ENCODE measurements around the gene MYO9B. TPM values are rescaled to one million over a fixed set of nuclear protein-coding genes. Genes with fewer than 3 reads are reported as not detected.

The MYO9B gene
- total and polyA plus RNA-seq, 9 of the 15 experiments (the other 6 are each of a cell fraction or from before 2014, with no cell fraction given) = 2.4 to 77.6 (median 23.0) TPM

DNA sequence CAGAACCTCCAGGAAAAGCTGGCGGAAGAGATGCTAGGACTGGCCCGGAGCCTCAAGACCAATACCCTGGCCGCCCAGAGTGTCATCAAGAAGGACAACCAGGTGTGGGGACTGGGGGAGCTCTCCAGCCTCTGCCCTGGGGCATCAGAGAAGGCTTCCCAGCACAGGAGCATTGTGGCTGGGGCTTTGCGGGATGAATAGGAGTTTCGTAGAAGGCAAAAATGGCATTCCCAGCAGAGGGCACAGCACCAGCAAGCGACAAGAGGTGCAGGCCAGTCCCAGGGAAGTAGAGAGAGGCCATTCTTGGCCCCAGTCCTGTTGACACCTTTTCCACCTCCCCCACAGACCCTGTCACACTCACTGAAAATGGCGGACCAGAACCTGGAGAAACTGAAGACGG, 143.7 kb downstream of the MYO9B start:
- in situ Hi-C loops (cut with MboI) = no loop called here
- Histone ChIP-seq H3K4me1 (replicated peaks in 1 of 2; ENCODE audit: control insufficient read depth in 2 of 2, insufficient read depth in 2 of 2, low read length in 2 of 2) (peaks cover 13 to 31% of the 10 kb centered on the region in 2 experiments), H3K4me3 (no peak overlapping the region), H3K9me3 (replicated peaks; ENCODE audit: control insufficient read depth, insufficient read depth, low read depth, low read length) (no peaks in the 10 kb centered on the region), H4K20me1 (replicated peaks; ENCODE audit: control insufficient read depth, insufficient read depth, low read length) (no peaks in the 10 kb centered on the region), H3K27me3 (ENCODE audit: control insufficient read depth in 2 of 2, insufficient read depth in 2 of 2, low read length in 2 of 2) (no peaks in the 10 kb centered on the region), H3K9me1 (ENCODE audit: control insufficient read depth, insufficient read depth, low read length) (peaks cover 3% of the 10 kb centered on the region), H3K36me3 (ENCODE audit: control insufficient read depth, insufficient read depth, low read length) (peaks cover 24% of the 10 kb centered on the region; the same call in 2 of the 3 replicates), H2AFZ (ENCODE audit: low read depth, low read length) (no peak overlapping the region), H3K79me2 (ENCODE audit: control insufficient read depth, insufficient read depth, low read length) (peaks cover 9% of the 10 kb centered on the region), H3K9ac (ENCODE audit: insufficient read depth in 1 of 2, low read depth in 2 of 2, low read length in 2 of 2) (no peak overlapping the region), H3K27ac (ENCODE audit: extremely low read depth, low read depth, low read length) (peak overlapping the region; percentile 84; the same call in 2 of the 3 replicates), H3K4me2 (ENCODE audit: insufficient read depth, low read length) (no peak overlapping the region)
- DNase-seq (ENCODE audit: extremely low read depth in 1 of 4, low spot score in 3 of 4) (no peak), ATAC-seq (no peak), FAIRE-seq (no peak)
- 87% methylated on average over 8 of the region's 8 CpGs for whole genome bisulfite sequencing (ENCODE audit: insufficient coverage, low coverage, missing lambda C conversion rate)
- BruUV-seq (replicated peaks) = TSS peak; percentile 13
- TF ChIP-seq SREBF1 (IDR thresholded peaks at IDR 0.05; ENCODE audit: borderline replicate concordance, low read depth, low read length) (no peak), YY1 (IDR thresholded peaks at IDR 0.05; ENCODE audit: borderline replicate concordance in 1 of 3, control insufficient read depth in 1 of 3, extremely low read depth in 1 of 3, insufficient read depth in 3 of 3, insufficient read length in 1 of 3, insufficient replicate concordance in 2 of 3, low read depth in 1 of 3, low read length in 2 of 3) (peak in 1 of 3 experiments; percentile 13)
- POLR2A ChIA-PET = interaction anchor here (0.8 kb wide), 1 partner anchor 8 kb away, joined by 3 read pairs; no protein-coding TSS in a partner anchor
- CTCF ChIA-PET (ENCODE audit: low intra/inter-chr PET ratio) = no interaction called here
- intact Hi-C loops (cut with micrococcal nuclease) = no loop called here

DNA sequence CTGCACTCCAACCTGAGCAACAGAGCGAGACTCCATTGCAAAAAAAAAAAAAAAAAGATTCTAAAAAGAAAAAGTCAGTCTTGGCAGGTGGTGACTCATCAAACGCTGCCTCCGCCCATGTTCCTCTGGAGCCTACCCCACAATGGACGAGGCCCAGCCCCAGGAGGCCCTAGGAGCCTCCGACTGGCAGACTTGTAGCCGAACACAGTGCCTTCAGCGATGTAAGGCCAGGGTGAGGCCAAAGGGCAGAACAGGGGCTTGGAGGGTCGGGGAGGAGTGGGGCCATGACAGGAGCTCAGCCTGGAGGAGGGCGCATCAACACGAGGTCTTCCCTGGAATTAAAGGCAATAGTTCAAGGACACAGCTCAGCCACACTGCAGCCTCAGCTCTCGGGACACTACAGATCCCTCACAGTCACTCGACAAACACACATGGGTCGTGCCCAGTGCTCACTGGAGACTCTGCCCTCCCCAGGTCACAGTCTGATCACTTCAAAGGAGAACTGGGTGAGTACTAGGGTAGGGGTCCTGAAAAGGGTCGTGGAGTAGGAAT, 144.7 kb downstream of the MYO9B start:
- intact Hi-C loops (cut with micrococcal nuclease) = no loop called here
- in situ Hi-C loops (cut with MboI) = no loop called here
- no peak overlapping the region for H3K4me3 ChIP-seq
- TF ChIP-seq NFE2 (IDR thresholded peaks at IDR 0.05; ENCODE audit: low read depth) (peak; percentile 65; the same call in 1 of the 2 replicates), YY1 (IDR thresholded peaks at IDR 0.05; ENCODE audit: borderline replicate concordance in 1 of 3, control insufficient read depth in 1 of 3, extremely low read depth in 1 of 3, insufficient read depth in 3 of 3, insufficient read length in 1 of 3, insufficient replicate concordance in 2 of 3, low read depth in 1 of 3, low read length in 2 of 3) (peak in 2 of 3 experiments; percentile 76 to 82), MCM7 (IDR thresholded peaks at IDR 0.05) (no peak), DPF2 (IDR thresholded peaks at IDR 0.05) (peak; percentile 78), FOS (IDR thresholded peaks at IDR 0.05; ENCODE audit: extremely low read depth, insufficient read length) (peak; percentile 27)
- TF ChIP-seq, protein P1, sequence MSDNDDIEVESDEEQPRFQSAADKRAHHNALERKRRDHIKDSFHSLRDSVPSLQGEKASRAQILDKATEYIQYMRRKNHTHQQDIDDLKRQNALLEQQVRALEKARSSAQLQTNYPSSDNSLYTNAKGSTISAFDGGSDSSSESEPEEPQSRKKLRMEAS (CRISPR knock-in tag; IDR thresholded peaks at IDR 0.05) = peak; percentile 87
- TF ChIP-seq, protein P2, sequence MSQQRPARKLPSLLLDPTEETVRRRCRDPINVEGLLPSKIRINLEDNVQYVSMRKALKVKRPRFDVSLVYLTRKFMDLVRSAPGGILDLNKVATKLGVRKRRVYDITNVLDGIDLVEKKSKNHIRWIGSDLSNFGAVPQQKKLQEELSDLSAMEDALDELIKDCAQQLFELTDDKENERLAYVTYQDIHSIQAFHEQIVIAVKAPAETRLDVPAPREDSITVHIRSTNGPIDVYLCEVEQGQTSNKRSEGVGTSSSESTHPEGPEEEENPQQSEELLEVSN (IDR thresholded peaks at IDR 0.05; ENCODE audit: borderline replicate concordance in 1 of 2, extremely low read depth in 1 of 2, insufficient read depth in 1 of 2, insufficient read length in 1 of 2, low read depth in 1 of 2, low read length in 1 of 2, poor library complexity in 1 of 2, severe bottlenecking in 1 of 2) = peak; percentile 23 to 44
- TF ChIP-seq, protein P3, sequence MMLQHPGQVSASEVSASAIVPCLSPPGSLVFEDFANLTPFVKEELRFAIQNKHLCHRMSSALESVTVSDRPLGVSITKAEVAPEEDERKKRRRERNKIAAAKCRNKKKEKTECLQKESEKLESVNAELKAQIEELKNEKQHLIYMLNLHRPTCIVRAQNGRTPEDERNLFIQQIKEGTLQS (IDR thresholded peaks at IDR 0.05) = peak; percentile 97
- TF ChIP-seq, protein P3 (CRISPR knock-in tag; conservative IDR thresholded peaks at IDR 0.05) = no peak

More for the DNA sequence above, 144.7 kb downstream of the MYO9B start:
- no TSS peak for BruUV-seq (replicated peaks)
- ChIA-PET POLR2A (interaction anchor here (0.6 to 11.9 kb wide), 7 partner anchors 9 to 1834 kb away, joined by 3 to 129 read pairs (median 3); partner anchors contain the start of gene GTPBP3), CTCF (ENCODE audit: low intra/inter-chr PET ratio) (no interaction called here)
- Histone ChIP-seq H4K20me1 (replicated peaks; ENCODE audit: control insufficient read depth, insufficient read depth, low read length) (no peaks in the 10 kb centered on the region), H3K79me2 (ENCODE audit: control insufficient read depth, insufficient read depth, low read length) (peaks cover 9% of the 10 kb centered on the region), H3K36me3 (ENCODE audit: control insufficient read depth, insufficient read depth, low read length) (peaks cover 24% of the 10 kb centered on the region; the same call in 2 of the 3 replicates), H3K9me1 (ENCODE audit: control insufficient read depth, insufficient read depth, low read length) (peaks cover 3% of the 10 kb centered on the region), H3K4me2 (ENCODE audit: insufficient read depth, low read length) (peak overlapping the region; percentile 63), H3K9me3 (replicated peaks; ENCODE audit: control insufficient read depth, insufficient read depth, low read depth, low read length) (no peaks in the 10 kb centered on the region), H3K9ac (ENCODE audit: insufficient read depth in 1 of 2, low read depth in 2 of 2, low read length in 2 of 2) (peak overlapping the region; percentile 71 to 92), H3K27me3 (ENCODE audit: control insufficient read depth in 2 of 2, insufficient read depth in 2 of 2, low read length in 2 of 2) (no peaks in the 10 kb centered on the region), H3K4me1 (replicated peaks in 1 of 2; ENCODE audit: control insufficient read depth in 2 of 2, insufficient read depth in 2 of 2, low read length in 2 of 2) (peaks cover 13 to 29% of the 10 kb centered on the region in 2 experiments), H2AFZ (ENCODE audit: low read depth, low read length) (peak overlapping the region; percentile 87), H3K27ac (ENCODE audit: extremely low read depth, low read depth, low read length) (peak overlapping the region; percentile 84)
- FAIRE-seq (peak; percentile 82), ATAC-seq (peak; percentile 80), DNase-seq (ENCODE audit: extremely low read depth in 1 of 4, low spot score in 3 of 4) (peak; percentile 59 to 85 (median 66))
- 24% methylated on average over 13 of the region's 14 CpGs for WGBS (ENCODE audit: insufficient coverage, low coverage, missing lambda C conversion rate)
